Stimulated activated CD4-positive, alpha-beta T cell treated with anti-CD3 and anti-CD28 coated beads, Interleukin-4, amount 100 ng/mL, for 48 hours (primary cell): ENCODE results near the gene MMP28.

Experiments used
- DNase-seq, 2 donors: peaks; one replicate each; pipeline ENCODE4 v3.0.0-alpha.2; 2020; ENCODE audit warnings: low read depth in 2 of 2

The MMP28 gene, protein sequence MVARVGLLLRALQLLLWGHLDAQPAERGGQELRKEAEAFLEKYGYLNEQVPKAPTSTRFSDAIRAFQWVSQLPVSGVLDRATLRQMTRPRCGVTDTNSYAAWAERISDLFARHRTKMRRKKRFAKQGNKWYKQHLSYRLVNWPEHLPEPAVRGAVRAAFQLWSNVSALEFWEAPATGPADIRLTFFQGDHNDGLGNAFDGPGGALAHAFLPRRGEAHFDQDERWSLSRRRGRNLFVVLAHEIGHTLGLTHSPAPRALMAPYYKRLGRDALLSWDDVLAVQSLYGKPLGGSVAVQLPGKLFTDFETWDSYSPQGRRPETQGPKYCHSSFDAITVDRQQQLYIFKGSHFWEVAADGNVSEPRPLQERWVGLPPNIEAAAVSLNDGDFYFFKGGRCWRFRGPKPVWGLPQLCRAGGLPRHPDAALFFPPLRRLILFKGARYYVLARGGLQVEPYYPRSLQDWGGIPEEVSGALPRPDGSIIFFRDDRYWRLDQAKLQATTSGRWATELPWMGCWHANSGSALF

GRCh38 chr17:35795007-35795870 lies at the start of gene MMP28:
Gene MMP28 (minus strand): TSS chr17:35795641. CDS start chr17:35795377, 264 bp downstream.
- no peak for DNase-seq

GRCh38 chr17:35844547-35844946 lies 49.1 kb upstream of the MMP28 start:
- DNase-seq: no peak

DNA sequence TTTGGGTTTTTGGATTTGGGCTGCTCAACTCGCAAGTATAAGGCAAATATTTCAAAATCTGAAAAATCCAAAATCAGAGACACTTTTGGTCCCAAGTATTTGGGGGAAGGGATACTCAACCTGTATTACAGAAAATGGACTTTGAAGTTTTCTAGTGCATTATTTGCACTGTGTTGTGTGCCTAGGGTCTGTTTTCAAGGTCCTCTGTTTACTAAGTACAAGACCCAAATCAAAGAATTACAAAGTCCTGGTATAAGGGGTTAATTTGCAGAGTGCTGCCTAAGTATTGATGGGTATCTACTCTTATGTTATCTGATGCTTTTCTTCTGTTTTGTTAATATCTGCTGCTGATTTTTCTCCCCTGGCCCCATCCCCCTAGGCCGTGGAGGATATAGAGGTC lies 48.3 kb upstream of the MMP28 start:
- DNase-seq: no peak

DNA sequence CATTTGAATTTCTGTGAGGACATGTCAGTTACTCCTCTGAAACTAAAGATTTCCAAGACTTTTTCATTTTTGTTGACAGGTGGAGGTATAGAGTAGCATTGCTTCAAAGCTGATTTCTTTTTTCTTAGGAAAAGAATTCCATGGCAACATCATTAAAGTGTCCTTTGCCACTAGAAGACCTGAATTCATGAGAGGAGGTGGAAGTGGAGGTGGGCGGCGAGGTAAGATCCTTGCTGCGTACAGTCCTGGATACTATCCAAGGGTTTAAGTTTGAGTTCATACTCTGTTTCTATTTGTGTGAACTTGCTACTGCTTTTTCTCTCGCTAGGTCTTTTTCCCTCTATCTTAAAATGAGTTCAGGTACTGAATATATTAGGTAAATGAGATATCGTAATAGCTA lies 46.8 kb upstream of the MMP28 start:
- DNase-seq: no peak

- DNase-seq: no peak
These were observed 46.1 kb upstream of the MMP28 start for GRCh38 chr17:35841505-35841904.

- DNase-seq: no peak
These were observed 45.7 kb upstream of the MMP28 start for GRCh38 chr17:35841101-35841500.

DNA sequence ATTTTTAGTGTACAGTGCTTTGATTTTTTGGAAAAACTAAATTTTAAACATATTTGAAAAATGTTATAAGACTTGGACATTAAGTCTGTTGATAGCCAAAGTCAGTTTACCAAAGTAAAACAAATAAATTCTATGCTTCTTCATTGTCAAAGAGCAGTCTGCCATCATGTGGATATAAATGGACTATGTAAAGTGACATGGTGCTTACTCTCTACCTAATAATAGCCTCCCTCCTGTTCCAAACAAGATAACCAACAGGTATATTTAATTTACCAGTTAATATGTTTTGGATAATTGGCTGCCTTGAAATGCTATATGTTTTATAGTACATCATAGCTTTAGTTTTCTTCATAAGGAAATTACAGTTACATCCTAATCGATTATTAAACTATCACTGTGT lies 29.8 kb upstream of the MMP28 start:
- no peak for DNase-seq

DNA sequence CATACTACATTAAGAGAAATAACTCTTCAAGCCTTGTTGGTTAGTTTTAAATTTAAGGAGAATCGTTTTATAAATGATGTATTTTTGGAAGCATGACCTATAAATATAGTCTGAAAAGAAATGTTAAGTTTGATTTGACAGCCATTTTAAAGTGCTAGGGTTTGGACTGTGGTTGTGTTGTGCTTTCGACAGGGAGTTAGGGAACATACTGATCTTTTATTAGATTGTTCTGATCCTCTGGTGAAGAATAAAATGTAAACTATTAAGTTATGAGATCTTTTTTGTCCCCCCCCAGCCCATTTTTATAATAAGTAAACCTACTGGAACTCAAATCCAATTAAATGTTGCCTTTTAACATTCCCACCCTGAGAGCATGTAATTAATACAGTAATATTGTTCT lies 25.9 kb upstream of the MMP28 start:
- DNase-seq: no peak

DNA sequence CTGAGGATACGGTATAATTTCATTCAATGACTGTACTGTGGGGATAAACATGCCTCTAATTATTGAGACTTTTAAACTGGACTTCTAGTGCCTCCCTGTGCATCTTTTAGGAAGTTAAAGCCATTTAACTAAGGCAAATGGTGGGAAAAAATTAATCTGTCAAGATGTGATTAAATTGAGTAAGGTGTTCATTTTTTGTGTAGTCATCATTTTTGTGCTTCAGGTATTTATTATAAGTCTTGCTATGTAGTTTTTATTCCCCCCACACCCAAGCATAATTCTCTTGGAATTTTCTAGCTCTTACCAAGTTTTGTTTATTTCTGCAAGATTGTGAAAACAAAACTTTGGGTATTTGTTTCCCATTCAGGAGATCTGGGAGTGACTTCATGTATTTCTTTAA lies 24.0 kb upstream of the MMP28 start:
- no peak for DNase-seq

DNA sequence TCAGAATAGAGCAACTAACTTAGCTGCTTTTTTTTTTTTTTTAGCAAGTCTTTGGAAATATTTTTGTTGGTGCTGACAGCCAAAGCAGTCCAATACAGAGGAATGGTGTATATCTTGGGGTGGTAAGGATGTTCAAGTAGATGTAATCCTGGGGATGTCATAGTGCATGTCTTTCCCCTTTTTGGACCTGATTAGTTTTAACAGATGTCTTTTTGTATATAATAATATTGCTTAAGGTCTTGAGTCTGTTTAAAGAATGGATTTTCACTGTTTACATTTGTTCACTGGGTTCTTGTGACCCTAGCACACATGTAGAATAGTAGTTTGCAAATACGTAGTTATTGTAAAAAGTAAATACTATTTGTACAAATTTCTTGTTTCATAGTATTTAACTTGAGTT lies 21.8 kb upstream of the MMP28 start:
- no peak for DNase-seq

DNA sequence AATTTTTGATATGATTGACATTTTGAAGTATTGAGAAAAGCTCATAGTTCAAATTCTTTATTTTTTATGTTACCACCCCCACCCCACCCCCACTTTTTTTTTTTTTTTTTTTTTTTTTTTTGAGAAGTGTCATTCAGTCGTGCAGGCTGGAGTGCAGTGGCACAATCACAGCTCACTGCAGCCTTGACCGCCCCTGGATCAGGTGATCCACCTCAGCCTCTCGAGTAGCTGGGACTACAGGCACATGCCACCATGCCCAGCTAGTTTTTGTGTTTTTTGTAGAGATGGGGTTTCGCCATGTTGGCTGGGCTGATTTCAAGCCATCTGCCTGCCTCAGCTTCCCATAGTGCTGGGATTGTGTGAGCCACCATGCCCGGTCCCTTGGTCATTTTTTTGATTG lies 21.3 kb upstream of the MMP28 start:
- no peak for DNase-seq

DNA sequence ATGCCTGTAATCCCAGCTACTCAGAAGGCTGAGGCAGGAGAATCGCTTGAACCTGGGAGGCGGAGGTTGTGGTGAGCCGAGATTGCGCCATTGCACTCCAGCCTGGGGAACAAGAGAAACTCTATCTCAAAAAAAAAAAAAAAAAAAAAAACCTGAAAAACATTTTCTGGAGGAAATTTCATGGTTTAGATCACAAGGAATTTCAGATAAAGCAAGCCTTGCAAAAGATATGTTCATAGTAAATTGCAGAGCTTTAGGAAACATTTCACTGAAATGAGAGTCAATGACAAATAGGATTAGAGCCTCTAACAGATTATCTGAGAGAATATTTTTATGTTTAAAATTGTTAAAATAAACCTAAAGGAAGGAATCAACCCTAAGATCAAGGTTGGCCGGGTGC lies 17.0 kb upstream of the MMP28 start:
- no peak for DNase-seq

GRCh38 chr17:35811759-35812158 lies 16.3 kb upstream of the MMP28 start:
- DNase-seq: no peak

DNA sequence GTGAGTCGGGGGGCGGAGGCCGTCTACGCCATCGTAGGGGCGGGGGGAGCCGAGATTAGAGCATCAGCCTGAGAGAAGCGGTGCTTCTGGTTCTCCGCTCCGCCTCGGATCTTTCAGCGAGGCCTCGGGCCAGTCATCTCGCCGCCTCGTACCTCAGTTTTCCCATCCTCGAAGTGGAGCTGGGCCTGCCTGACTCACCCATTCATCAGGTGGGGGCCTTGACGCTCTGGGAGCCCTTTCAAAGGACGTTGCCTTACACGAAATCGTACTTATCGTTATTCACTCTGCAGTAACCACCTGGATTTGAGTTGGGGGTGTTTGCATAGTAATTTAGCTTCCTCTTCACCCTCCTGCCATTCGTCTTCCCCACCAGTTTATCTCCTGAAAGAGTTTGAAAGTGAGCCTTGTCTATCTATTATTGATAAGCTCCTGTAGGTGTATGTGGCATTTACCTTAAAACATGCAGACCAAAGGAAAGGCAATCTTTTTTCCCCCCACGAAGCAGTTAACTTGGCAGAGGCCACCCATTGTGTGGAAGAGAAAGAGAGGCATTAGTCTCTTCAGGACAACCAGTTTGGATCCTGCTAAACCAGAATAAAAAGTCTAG lies 14.5 kb upstream of the MMP28 start:
- DNase-seq: peak in 1 of 2 donors; percentile 24

DNA sequence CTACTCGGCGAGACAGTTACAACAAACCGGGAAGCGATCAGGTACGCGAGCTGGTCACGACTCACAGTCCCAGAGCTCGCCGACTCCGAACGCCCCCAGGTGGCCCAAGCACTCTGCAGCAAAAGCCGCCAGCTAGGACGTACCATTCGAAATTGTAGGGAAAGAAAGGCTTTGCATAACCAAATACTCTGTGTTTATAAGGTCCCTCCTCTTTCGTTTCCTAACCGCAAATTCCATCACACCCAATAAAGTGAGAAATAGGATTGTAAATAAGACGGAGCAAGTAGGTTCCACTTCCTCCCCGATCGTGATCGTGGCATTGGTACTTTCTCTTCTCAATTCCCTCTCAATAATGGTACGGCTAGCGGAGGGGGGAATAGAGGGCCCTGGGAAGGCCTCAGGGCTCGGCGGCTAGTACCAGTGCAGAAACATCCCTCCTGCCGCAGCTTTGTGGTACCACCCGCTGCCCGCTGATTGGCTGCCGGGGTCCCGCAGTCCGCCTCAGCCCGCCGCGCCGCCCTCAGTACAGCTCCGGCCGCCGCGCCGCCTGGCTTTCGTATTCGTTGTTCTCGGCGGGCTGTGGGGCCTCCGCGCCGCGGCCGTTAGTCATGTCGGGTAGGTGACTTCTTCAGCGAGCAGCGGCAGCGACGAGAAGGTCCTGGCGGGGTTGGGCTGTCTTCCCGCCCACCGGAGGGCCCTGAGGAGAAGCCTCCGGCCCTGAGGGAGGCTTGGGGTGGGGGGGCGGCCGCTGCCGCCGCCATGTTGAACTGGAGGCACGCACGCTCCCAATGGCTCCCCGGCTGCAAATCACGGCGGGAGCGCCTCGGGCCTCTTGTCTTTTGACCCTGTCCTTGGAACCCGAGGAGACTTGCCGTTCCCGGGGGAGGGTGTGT lies 13.8 kb upstream of the MMP28 start, which contains the start of gene TAF15:
Gene TAF15, plus strand, starts transcription at position 523 of the 893 bp plus-strand sequence. Its CDS starts 86 bp downstream, at position 609.
- DNase-seq: peak; percentile 90 to 94

GRCh38 chr17:35808240-35808961 lies 13.0 kb upstream of the MMP28 start:
- DNase-seq: no peak

GRCh38 chr17:35807371-35808144 lies 12.1 kb upstream of the MMP28 start:
- no peak for DNase-seq

GRCh38 chr17:35804658-35805192 lies 9.3 kb upstream of the MMP28 start:
- DNase-seq: no peak

GRCh38 chr17:35801583-35802224 lies 6.3 kb upstream of the MMP28 start:
- no peak for DNase-seq
